Aortic smooth muscle cell (primary cell): ENCODE measurements around the gene SPRY2. TPM values are rescaled to one million over a fixed set of nuclear protein-coding genes. Genes with fewer than 3 reads are reported as not detected.

Source experiments
- total RNA-seq: library from RNA; depleted of rRNA; stranded (reverse); fragments of >200 nt; gene quantifications from 2 replicates; pipeline ENCODE4 v1.2.3, GENCODE V29; 2014

SPRY2 gene
- total RNA-seq, result 71.7 and 75.4 TPM in 2 replicates

GRCh38 chr13:80341101-80341755 lies at the start of gene SPRY2:
SPRY2 (minus strand) TSS chr13:80341126; CDS start chr13:80337705, 3,421 bp downstream.

